GM18868 (cell line): ENCODE data around the gene SNX27.
"Not testable (repeated sequence)": the region's sequence is repeated elsewhere in the genome, so short reads cannot be mapped to it uniquely, and the experiment has no call there.

Experiments
- ATAC-seq: cut with Tn5 transposase; IDR thresholded peaks from one replicate; pipeline ENCODE4 v1.9.1; 2021; ENCODE audit warnings: mild to moderate bottlenecking, moderate library complexity; ENCODE audit not compliant: unreplicated experiment

SNX27 gene

DNA sequence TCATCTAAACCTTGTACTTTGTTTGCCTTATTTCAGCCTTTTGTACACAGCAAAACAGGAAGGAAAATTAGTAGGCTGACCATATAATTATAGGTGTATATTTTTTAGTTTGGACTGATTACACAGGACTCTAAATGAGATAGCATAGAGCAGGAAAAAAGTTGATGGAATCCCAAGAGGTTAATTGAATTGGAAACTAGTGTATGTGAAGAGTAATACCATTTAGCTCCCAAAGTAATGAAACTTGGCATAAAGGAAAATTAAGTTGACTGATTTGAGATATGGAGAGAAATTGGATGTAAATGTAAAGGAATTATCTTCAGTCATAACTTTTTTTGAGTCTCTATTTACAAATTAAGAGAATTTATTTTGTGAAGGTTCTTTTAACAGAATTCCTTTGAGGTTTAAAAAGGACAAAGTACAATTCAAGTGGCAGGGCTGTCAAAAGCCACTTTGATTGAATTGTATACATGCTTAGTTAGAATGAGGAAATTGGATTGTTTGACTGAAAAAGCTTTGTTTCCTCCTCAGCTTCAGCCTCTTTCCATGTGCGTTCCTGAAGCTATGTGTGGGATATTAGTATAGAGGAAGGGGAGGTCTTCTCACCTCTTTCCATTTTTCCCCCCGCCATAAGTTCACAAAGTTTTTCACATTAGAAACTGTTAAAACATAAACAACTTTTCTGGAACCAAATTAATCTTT lies 26.4 kb downstream of the SNX27 start:
- no peak for ATAC-seq

DNA sequence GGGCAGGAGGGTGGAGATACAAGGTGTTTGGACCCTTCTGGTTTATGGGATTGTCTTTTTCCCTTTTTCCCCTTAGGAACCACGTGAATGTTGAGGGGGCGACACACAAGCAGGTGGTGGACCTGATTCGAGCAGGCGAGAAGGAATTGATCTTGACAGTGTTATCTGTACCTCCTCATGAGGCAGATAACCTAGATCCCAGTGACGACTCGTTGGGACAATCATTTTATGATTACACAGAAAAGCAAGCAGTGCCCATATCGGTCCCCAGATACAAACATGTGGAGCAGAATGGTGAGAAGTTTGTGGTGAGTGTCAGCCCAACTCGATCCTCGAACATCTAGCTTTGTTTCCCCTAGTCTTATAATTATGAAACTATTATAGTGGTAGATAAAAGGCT lies 27.0 kb downstream of the SNX27 start:
- ATAC-seq: no peak

DNA sequence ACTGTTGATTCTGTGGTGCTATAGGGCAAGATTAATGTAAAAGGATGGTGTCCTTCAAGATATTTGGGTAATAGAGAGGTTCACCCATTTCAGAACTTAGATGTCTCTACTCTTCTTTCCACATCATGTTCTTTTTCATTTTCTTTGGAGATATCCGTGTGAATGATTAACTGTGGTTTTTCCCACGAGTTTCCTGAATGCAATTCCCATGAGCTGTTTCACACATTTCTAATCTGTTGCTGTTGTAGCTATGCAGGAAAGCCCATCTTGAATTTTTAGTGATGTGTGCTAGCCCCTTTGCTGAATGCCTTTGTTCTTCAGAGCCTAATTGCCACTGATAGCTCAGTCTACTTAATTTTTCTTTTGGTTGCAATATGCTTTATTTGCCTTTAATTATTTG lies 27.6 kb downstream of the SNX27 start:
- no peak for ATAC-seq

DNA sequence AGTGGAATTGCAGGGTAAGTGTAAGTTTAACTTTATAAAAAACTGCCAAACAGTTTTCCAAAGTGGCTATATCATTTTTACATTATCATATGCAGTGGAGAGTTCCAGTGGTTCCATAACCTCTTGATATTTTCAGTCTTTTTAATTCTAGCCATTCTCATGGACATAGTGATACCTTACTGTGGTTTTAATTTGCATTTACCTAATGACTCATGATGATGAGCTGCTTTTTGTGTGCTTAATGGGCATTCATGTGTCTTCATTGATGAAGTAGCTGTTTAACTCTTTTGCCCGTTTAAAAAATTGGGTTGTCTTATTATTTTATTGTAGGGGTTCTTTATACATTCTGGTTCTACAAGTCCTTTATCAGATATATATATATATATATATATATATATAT lies 29.4 kb downstream of the SNX27 start:
- no peak for ATAC-seq

DNA sequence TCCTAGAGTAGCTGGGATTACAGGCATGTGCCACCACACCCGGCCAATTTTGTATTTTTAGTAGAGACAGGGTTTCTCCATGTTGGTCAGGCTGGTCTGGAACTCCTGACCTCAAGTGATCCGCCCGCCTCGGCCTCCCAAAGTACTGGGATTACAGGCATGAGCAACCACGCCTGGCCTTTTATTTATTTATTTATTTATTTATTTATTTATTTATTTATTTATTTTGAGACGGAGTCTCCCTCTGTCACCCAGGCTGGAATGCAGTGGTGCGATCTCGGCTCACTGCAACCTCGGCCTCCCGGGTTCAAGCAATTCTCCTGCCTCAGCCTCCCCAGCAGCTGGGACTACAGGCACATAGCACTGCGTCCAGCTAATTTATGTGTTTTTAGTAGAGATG lies 31.2 kb downstream of the SNX27 start:
- ATAC-seq: not testable (repeated sequence)

DNA sequence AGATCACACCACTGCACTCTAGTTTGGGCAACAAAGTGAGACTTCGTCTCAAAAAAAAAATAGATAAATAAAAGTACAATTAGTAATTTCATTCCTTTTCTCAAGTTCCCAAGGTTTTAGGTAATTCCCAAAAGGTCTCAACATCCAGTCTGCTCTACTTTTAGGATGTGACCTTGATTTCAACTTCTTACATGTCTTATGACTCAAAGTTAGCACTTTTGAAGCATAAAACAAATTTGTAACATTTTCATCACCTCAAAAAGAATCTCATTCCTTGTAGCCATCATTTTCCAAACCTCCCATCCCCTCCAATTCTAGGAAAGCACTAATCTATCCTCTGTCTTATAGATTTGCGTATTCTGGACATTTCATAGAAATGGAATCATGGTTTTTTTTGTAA lies 32.2 kb downstream of the SNX27 start:
- ATAC-seq: no peak

DNA sequence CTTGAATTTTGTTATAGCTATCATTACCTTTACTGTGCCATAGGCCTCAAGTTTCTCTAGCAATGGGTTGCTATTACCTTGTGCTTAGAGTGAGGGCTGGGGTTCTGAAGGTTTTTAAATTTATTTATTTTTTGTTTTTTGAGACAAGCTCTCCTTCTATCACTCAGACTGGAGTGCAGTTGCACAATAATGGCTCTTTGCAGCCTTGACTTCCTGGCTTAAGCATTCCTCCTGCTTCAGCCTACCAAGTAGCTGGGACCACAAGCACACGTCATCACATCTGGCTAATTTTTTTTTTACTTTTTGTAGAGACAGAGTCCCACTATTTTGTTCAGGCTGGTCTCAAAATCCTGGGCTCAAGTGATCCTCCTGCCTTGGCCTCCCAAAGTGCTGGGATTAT lies 41.5 kb downstream of the SNX27 start:
- ATAC-seq: no peak

DNA sequence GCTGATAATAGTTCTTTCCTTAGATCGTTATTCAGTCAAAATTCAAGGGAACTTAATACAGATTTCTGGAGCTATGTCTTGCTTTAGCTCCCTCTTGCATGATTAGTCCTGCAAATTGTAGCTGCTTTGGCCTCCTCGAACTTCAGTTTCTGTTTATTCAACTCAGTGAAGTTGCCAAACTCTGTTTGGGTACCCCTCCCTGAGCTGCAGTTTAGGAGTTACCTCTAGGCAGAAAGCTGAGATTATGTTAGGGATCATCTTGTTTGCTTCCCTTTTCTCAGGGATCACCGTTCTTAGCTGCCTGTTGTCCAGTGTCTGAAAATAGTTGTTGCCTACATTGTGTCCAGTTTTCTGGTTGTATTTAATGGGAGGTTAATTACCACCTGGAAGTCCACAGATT lies 43.5 kb downstream of the SNX27 start:
- ATAC-seq: no peak

DNA sequence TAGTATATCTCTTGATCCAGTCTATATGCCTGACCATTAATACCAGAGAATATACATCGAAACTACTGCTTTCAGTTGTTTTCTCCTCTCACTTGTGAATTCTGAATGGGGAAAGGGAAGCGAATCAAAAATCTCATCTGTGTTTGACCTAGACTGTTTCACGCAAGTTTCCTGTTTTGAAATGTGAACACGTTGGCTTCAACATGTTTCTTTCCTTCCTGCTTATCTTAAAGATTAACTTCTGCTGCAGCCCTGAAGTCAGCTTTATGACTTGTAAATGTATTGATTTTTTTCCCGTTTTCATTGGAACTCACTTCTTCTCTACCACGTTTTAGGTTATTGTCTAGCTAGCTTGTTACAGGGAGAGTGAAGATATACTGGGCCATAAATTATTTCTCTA lies 49.9 kb downstream of the SNX27 start:
- no peak for ATAC-seq

DNA sequence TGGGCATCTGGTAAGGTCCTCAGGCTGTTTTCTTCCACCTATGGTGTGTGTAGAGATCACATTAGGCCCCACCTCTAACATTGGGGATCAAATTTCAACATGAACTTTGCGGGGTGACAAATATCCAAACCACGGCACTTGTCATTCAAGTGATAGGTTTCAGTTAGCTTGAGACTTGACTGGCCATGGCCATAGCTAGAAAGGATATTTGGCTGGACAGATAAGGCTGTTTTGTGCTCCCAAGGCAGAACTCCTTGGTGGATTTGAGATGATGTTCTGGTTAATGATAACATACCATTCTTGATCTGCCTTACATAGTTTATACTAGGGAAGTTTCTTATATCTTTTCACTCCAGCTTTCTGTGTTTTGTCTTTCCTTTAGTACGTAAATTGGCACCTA lies 56.2 kb downstream of the SNX27 start:
- ATAC-seq: no peak

DNA sequence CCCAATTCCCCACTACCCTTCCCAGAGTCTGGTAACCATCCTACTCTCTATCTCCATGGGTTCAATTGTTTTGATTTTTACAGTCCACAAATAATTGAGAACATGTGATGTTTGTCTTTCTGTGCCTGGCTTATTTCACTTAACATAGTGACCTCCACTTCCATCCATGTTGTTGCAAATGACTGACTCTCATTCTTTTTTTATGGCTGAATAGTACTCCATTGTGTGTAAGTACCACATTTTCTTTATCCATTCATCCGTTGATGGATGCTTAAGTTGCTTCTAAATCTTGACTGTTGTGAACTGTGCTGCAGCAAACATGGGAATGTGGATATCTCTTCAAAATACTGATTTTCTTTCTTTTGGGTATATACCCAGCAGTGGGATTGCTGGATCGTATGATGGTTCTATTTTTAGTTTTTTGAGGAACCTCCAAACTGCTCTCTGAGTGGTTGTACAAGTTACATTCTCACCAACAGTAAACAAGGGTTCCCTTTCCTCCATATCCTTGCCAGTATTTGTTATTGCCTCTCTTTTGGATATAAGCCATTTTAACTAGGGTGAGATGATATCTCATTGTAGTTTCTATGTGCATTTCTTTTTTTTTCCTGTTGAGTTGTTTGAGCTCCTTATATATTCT lies 58.3 kb downstream of the SNX27 start:
- ATAC-seq: not testable (repeated sequence)

DNA sequence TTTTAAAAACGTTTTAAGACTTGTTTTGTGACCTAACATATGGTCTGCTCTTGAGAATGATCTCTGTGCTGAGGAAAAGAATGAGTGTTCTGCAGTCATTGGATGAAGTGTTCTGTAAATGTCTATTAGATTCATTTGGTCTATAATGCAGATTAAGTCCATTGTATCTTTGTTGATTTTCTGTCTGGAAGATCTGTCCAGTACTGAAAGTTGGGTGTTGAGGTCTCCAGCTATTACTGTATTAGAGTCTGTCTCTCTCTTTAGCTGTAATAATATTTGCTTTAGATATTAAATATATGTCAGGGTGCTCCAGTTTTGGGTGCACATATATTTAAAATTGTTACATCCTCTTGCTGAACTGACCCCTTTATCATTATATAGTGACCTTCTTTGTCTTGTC lies 61.6 kb downstream of the SNX27 start:
- ATAC-seq: no peak

DNA sequence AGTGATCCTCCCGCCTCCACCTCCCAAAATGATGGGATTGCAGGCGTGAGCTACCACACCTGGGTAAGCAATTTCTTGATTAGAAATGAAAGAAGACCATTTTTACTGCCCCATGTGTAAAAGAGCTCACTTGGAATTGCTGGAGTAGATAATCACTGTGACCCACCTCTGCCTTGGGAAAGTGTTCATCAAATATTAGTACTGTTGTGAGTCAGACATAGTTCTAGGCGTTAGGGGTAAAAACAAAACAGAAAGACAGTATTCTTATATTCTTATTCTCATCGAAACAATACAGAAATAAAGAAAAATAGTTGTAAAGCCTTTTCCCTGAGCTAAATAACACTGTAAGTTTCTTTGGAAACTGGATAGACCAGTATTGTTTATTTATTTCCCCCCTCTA lies 68.5 kb downstream of the SNX27 start:
- no peak for ATAC-seq

DNA sequence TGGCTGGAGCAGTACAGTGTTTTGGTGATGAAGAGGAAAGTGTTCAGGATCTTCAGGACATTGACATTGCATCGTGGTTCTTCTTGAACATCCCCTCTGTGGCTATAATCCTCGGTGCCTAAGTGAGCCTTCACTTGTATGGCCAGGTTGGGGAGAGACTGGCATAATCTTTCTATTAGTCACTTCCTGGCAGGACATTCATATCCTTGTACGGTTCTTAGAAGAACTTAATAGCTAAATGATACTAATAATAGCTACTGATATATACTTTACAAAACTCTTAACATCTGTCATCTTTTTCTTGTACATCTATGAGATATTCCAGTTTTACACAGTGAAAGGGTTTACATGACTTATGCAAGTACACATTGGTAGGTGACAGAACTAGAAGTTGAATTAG lies 69.0 kb downstream of the SNX27 start:
- ATAC-seq: no peak

DNA sequence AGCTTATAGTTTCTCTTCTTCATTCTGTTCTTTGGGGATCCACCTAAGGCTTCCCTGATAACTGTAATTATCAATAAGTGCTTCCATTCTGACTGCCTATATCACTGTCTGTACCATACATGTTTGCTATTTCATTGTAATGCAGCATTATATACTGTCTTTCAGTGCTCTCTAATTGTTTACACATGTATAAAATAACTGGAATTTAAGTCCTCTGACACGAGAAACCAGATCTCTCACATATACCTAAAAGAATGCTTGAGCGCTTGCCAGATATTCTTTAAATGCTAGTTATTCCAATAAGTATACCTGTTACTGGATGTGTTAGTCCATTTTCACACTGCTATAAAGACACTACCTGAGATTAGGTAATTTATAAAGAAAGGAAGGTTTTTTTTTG lies 70.1 kb downstream of the SNX27 start:
- no peak for ATAC-seq

DNA sequence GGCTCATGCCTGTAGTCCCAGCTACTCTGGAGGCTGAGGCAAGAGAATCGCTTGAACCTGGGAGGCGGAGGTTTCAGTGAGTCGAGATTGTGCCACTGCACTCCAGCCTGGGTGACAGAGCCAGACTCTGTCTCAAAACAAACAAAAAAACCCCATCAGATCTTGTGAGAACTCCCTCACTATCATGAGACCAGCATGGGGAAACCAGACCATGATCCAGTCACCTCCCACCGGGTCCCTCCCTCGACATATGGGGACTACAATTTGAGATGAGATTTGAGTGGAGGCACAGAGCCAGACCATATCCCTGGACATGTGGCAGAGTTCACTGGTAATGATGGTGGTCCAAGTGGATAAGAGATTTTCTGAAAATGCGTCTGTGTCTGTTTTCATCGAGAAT lies 71.1 kb downstream of the SNX27 start:
- not testable (repeated sequence) for ATAC-seq

DNA sequence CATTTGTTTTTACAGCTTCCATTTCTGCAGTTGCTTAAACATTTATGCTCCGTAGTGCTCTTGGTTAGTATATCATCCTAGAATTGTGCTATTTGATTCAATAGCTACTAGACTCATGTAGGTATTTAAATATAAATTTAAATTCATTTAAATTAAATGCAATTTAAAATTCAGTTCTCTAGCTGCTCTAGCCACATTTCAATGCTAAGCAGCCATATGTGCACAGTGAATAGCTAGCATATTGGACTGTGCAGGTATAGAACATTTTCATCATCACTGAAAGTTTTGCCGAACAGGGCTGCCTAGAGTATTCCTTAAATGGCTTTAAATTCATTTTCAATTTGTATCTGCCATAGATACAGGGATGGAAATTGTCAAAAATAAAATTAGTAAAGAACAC lies 72.3 kb downstream of the SNX27 start:
- no peak for ATAC-seq

DNA sequence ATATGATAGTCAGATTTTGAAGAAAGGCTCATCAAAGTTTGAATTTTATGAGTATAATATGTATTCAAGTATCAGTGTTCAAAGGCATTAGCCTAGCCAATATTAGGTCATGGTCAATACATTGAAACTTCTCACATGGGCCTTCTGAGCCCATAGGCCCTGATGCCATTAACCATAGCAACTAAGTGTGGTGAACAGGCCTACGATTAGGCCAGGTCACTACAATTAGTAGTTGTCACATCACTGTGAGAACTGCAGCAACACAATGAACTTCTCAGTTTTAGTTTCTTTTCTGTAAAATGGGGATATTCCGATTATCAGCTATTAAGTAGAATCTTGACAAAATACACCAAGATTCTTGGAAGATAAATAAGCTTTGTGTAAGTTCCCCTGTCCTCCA lies 74.7 kb downstream of the SNX27 start:
- no peak for ATAC-seq

DNA sequence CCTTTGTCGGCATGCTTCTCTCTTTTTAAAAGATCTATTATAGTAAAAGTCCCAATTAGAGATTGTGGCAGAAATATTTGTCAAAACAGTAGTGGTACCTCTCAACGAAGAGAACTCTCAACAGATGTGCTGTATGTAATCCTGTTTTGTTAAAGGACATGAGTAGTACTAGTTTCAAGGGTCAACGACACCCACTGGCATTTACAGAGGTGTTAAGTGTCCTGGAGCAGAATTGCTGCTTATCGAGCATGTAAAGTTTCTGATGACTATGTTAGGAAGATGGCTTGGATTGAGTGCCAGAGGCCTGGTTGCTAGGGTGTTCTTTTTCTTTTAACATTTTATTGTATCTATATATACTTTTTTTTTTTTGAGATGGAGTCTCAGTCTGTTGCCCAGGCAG lies 77.6 kb downstream of the SNX27 start:
- no peak for ATAC-seq

DNA sequence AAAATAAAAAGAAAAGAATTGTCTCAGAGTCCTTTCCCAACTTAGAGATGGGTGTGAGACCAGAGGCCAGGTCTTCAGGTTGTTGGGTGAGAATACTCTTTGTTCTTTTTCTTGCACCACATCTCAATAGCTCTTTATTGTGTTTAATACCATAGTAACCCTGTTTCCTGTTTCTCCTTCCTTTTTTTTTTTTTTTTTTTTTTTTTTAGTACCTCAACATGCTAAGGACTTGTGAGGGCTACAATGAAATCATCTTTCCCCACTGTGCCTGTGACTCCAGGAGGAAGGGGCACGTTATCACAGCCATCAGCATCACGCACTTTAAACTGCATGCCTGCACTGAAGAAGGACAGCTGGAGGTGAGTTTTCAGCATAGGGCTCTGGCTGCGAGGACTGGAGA lies 80.4 kb downstream of the SNX27 start:
- no peak for ATAC-seq

DNA sequence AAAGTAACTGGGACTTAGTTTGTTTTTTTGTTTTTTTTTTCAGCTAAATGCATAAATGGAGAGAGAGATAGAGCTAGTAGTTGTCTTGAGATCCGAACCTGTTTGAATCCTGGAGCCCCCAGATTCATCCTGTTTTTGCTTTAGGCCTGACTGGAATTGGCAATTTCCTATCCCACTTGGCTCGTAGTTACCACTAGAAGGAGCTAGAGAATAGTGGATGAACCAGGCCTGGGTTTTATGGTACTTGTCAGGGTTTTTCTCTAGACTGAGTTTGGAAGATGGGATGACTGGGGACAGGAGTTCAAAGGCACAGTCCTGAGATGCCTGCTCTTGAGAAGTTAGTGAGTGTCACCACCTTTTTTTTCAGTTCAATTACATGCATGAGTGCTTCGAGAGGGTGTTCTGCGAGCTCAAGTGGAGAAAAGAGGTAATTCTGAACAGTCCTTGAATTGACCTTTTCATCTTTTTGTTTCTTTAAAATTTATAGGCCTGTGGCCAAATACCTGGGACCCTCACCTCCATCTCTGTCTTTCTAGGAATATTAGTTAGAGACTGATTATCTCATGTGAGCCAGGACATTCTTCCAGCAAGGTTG lies 81.3 kb downstream of the SNX27 start:
- ATAC-seq: no peak

DNA sequence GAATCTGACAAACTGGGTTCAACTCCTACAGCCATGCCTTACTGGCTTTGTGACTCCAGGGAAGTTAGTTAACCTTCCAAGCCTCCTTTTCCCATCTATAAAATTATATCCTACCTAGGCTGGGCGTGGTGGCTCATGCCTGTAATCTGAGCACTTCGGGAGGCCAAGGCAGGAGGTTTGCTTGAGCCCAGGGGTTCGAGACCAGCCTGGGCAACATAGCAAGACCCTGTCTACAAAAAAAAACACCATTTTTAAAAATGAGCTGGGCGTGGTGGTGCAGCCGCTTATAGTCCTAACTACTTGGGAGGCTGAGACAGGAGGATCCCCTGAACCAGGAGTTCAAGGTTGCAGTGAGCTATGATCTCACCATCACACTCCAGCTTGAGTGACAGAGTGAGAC lies 89.7 kb downstream of the SNX27 start:
- no peak for ATAC-seq

DNA sequence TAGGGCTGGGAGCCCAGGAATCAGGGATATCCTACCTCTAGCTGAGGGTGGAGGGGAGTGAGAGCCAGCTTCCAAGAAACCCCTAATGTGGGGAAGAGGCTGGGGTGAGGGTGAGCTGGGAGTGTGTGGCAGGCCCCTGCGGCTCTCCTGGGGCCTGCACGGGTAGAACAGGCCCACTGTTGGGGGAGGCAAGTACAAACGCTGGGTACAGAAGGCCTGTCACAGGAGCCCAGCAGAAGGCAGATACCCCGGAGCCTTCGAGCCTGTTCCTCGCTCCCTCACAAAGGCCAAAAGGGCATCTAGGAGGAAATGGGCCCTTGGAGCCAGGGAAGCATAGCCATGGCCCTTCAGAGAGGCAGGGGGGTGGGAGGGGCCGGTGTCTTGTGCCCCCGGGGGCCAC lies 91.1 kb downstream of the SNX27 start:
- ATAC-seq: no peak
